Cardiac muscle cell (in vitro differentiated cells and primary cell): ENCODE results near the gene TBCD. TPM values are rescaled to one million over a fixed set of nuclear protein-coding genes. Genes with fewer than 3 reads are reported as not detected.

Experiments
- DNase-seq, 2 donors: peaks; one replicate each; pipeline versions ENCODE4 v3.0.0 to v3.0.0-alpha.2; 2010 to 2017; ENCODE audit warnings: low read depth in 1 of 2, low spot score in 1 of 2
- H3K27ac ChIP-seq: fragments of 200-600 bp; sonication (generic); 2 replicates; pipeline ENCODE4 v1.5.1; 2016
- H3K27me3 ChIP-seq: fragments of 200-600 bp; sonication (generic); 2 replicates; pipeline ENCODE4 v1.6.0; 2016; ENCODE audit warnings: control low read depth
- H3K36me3 ChIP-seq: fragments of 200-600 bp; sonication (generic); 2 replicates; pipeline ENCODE4 v1.5.1; 2016; ENCODE audit warnings: control low read depth
- H3K4me1 ChIP-seq: fragments of 200-600 bp; sonication (generic); 2 replicates; pipeline ENCODE4 v1.8.1; 2017; ENCODE audit warnings: low read depth, mild to moderate bottlenecking, mixed run types
- H3K4me3 ChIP-seq: fragments of 200-600 bp; sonication (generic); 2 replicates; pipeline ENCODE4 v1.5.1; 2016; ENCODE audit warnings: mild to moderate bottlenecking
- H3K9me3 ChIP-seq: fragments of 200-600 bp; sonication (generic); 2 replicates; pipeline ENCODE4 v1.5.1; 2017; ENCODE audit warnings: low read depth, mild to moderate bottlenecking, control low read depth
- polyA plus RNA-seq: library from polyadenylated mRNA; unstranded; fragments of >200 nt; fragmentation: Nextera tagmentation; extraction: Ambion mirVana; gene quantifications from 2 replicates; pipeline ENCODE4 v1.2.1, GENCODE V29; 2016
- total RNA-seq: library from RNA; depleted of rRNA; stranded (reverse); fragments of >200 nt; gene quantifications from 2 replicates; pipeline ENCODE4 v1.2.3, GENCODE V29; 2016
- TF ChIP-seq, protein P1 (sequence below): IDR thresholded peaks from 2 replicates; pipeline ENCODE4 v1.5.1; 2012; ENCODE audit warnings: low read depth, mild to moderate bottlenecking, low read length

The TBCD gene
- total and polyA plus RNA-seq, 2 experiments from 2014 or later = 55.7 to 66.0 TPM

- TF ChIP-seq, protein P1, sequence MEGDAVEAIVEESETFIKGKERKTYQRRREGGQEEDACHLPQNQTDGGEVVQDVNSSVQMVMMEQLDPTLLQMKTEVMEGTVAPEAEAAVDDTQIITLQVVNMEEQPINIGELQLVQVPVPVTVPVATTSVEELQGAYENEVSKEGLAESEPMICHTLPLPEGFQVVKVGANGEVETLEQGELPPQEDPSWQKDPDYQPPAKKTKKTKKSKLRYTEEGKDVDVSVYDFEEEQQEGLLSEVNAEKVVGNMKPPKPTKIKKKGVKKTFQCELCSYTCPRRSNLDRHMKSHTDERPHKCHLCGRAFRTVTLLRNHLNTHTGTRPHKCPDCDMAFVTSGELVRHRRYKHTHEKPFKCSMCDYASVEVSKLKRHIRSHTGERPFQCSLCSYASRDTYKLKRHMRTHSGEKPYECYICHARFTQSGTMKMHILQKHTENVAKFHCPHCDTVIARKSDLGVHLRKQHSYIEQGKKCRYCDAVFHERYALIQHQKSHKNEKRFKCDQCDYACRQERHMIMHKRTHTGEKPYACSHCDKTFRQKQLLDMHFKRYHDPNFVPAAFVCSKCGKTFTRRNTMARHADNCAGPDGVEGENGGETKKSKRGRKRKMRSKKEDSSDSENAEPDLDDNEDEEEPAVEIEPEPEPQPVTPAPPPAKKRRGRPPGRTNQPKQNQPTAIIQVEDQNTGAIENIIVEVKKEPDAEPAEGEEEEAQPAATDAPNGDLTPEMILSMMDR = no peak
- Histone ChIP-seq H3K27ac (peak overlapping the region; percentile 63), H3K9me3 (no peaks in the 10 kb centered on the region), H3K4me3 (no peak overlapping the region), H3K4me1 (peaks cover 16% of the 10 kb centered on the region), H3K27me3 (no peaks in the 10 kb centered on the region), H3K36me3 (no peaks in the 10 kb centered on the region)
- no peak for DNase-seq
These were observed 74.3 kb downstream of the TBCD start for GRCh38 chr17:82826211-82826610.

DNA sequence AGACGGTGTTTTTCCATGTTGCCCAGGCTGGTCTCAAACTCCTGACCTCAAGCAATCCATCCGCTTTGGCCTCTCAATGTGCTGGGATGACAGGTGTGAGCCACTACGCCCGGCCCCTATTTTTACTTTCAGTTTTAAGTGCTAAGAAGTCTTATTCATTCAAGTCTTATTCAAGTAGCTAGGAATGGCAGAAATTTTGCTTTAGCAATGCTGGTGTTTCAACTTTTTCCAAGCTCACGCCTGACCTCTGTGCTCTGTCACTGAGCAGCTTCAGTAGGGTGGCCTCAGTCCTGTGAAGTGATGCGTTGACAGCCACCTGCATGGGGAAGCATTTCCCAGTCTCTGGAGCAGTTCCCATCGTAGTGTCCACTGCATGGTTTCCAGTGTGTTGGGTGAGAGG lies 75.1 kb downstream of the TBCD start:
- TF ChIP-seq, protein P1 = no peak
- Histone ChIP-seq H3K9me3 (no peaks in the 10 kb centered on the region), H3K27me3 (no peaks in the 10 kb centered on the region), H3K4me3 (no peak overlapping the region), H3K36me3 (no peaks in the 10 kb centered on the region), H3K4me1 (peaks cover 16% of the 10 kb centered on the region), H3K27ac (peak overlapping the region; percentile 63)
- DNase-seq = peak in 1 of 2 donors; percentile 80

DNA sequence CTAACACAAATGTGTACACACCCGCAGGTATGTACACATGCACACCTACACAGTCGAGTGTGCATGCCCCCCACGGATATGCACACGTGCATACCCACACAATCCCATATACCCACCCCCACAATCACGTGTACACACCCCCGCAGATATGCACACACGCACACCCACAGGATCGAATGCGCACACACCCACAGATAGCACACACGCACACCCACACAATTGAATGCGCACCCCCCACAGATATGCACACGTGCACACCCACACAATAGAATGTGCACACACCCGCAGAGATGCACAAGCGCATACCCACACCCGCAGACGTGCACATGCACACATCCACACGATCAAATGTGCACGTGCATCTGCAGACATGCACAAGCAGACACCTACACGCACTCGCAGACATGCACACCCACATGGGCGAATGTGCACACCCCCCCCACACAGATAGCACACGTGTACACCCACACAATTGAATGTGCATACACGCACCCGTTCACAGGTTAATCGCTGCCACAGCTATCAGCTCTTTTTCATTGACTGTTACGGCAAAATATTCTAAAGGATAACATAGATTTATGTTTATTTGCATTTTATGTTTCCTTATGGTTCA lies 77.1 kb downstream of the TBCD start:
- H3K4me3 ChIP-seq = no peak overlapping the region
- H3K27me3 ChIP-seq = no peaks in the 10 kb centered on the region
- no peak for DNase-seq
- H3K9me3 ChIP-seq = no peaks in the 10 kb centered on the region
- no peak overlapping the region for H3K27ac ChIP-seq
- peaks cover 11% of the 10 kb centered on the region for H3K4me1 ChIP-seq
- TF ChIP-seq, protein P1 = no peak
- no peaks in the 10 kb centered on the region for H3K36me3 ChIP-seq

GRCh38 chr17:82830249-82830661 lies 78.4 kb downstream of the TBCD start:
- Histone ChIP-seq H3K36me3 (no peaks in the 10 kb centered on the region), H3K27me3 (no peaks in the 10 kb centered on the region), H3K4me1 (peaks cover 11% of the 10 kb centered on the region), H3K27ac (no peak overlapping the region), H3K9me3 (no peaks in the 10 kb centered on the region), H3K4me3 (no peak overlapping the region)
- peak in 1 of 2 donors; percentile 79 for DNase-seq
- TF ChIP-seq, protein P1 = no peak

GRCh38 chr17:82831041-82831817 lies 79.4 kb downstream of the TBCD start:
- no peak overlapping the region for H3K4me3 ChIP-seq
- no peak for DNase-seq

More at GRCh38 chr17:82831041-82831817, 79.4 kb downstream of the TBCD start:
- no peaks in the 10 kb centered on the region for H3K9me3 ChIP-seq
- no peak overlapping the region for H3K27ac ChIP-seq
- TF ChIP-seq, protein P1 = no peak
- no peaks in the 10 kb centered on the region for H3K36me3 ChIP-seq
- H3K4me1 ChIP-seq = peaks cover 11% of the 10 kb centered on the region
- H3K27me3 ChIP-seq = no peaks in the 10 kb centered on the region
